IMR-90 (cell line): Measurements from ENCODE around the gene CNP. TPM values are rescaled to one million over a fixed set of nuclear protein-coding genes. Genes with fewer than 3 reads are reported as not detected.

Experiments
- ATAC-seq: fragments of 200-7000 bp; cut with Tn5 transposase; 2 replicates; pipeline ENCODE4 v1.9.1; 2020; ENCODE audit warnings: low read depth, mild to moderate bottlenecking, moderate library complexity
- BruUV-seq: library from RNA; stranded (reverse); fragments of 400-500 nt; replicated peaks from 2 replicates; lab custom pipeline; 2021; lab: Mats Ljungman, UMichigan
- CTCF ChIA-PET: fragments of 300-600 bp; formaldehyde crosslinking; extraction: SDS; loops from one replicate; lab custom pipeline; 2021; ENCODE audit warnings: antibody characterized with exemption; lab: Yijun Ruan, JAX
- POLR2A ChIA-PET: fragments of 300-600 bp; sonication (Branson Sonifier 250); formaldehyde crosslinking; loops from one replicate; lab custom pipeline; 2022; ENCODE audit warnings: antibody characterized with exemption; ENCODE audit not compliant: unreplicated experiment; lab: Charles Lee
- DNase-seq: peaks from one replicate; pipeline ENCODE4 v3.0.0; 2013
- H2AFZ ChIP-seq: replicated peaks from 2 replicates; pipeline ENCODE3; 2013; ENCODE audit warnings: low read length, mild to moderate bottlenecking; ENCODE audit not compliant: poor library complexity
- H2AK5ac ChIP-seq: 2 replicates; pipeline ENCODE4 v1.6.1; 2013; ENCODE audit warnings: low read depth, low read length, inconsistent platforms
- H2AK9ac ChIP-seq: replicated peaks from 2 replicates; pipeline ENCODE3; 2013; ENCODE audit warnings: mild to moderate bottlenecking, low read depth, low read length, moderate library complexity; ENCODE audit not compliant: poor library complexity
- H2BK120ac ChIP-seq: 2 replicates; pipeline ENCODE4 v1.6.1; 2013; ENCODE audit warnings: low read depth, low read length, inconsistent platforms
- H2BK15ac ChIP-seq: 3 replicates; pipeline ENCODE4 v1.6.1; 2013; ENCODE audit warnings: low read depth, low read length, inconsistent platforms
- H2BK20ac ChIP-seq: 2 replicates; pipeline ENCODE4 v1.6.1; 2013; ENCODE audit warnings: low read depth, mild to moderate bottlenecking, inconsistent platforms, low read length, moderate library complexity
- H2BK5ac ChIP-seq: 2 replicates; pipeline ENCODE4 v1.6.1; 2013; ENCODE audit warnings: mild to moderate bottlenecking, low read depth, low read length, inconsistent platforms; ENCODE audit not compliant: poor library complexity, severe bottlenecking
- H3K14ac ChIP-seq: replicated peaks from 2 replicates; pipeline ENCODE4 v1.6.1; 2013; ENCODE audit warnings: low read depth, low read length, inconsistent platforms
- H3K18ac ChIP-seq: 2 replicates; pipeline ENCODE4 v1.6.1; 2013; ENCODE audit warnings: low read depth, low read length, control low read depth
- H3K23ac ChIP-seq: 2 replicates; pipeline ENCODE4 v1.6.1; 2013; ENCODE audit warnings: low read depth, low read length, inconsistent platforms
- H3K27ac ChIP-seq: 2 replicates; pipeline ENCODE4 v1.5.1; 2013; ENCODE audit warnings: mild to moderate bottlenecking, control low read depth, low read length; ENCODE audit not compliant: insufficient read depth
- H3K27me3 ChIP-seq: 2 replicates; pipeline ENCODE4 v1.6.1; 2013; ENCODE audit warnings: low read length; ENCODE audit not compliant: control insufficient read depth, insufficient read depth
- H3K36me3 ChIP-seq: 2 replicates; pipeline ENCODE4 v1.6.1; 2013; ENCODE audit warnings: low read length, mixed read lengths; ENCODE audit not compliant: control insufficient read depth, insufficient read depth
- H3K4ac ChIP-seq: 2 replicates; pipeline ENCODE4 v1.6.1; 2013; ENCODE audit warnings: low read depth, low read length, inconsistent platforms
- H3K4me1 ChIP-seq: 2 replicates; pipeline ENCODE4 v1.6.1; 2013; ENCODE audit warnings: low read length, mixed read lengths; ENCODE audit not compliant: control insufficient read depth, insufficient read depth
- H3K4me2 ChIP-seq: 2 replicates; pipeline ENCODE4 v1.6.1; 2013; ENCODE audit warnings: low read depth, mild to moderate bottlenecking, control low read depth, low read length, moderate library complexity
- H3K4me3 ChIP-seq: 2 replicates; pipeline ENCODE4 v1.5.1; 2013; ENCODE audit warnings: low read depth, mild to moderate bottlenecking, control low read depth, low read length, moderate library complexity; ENCODE audit not compliant: insufficient read depth
- H3K56ac ChIP-seq: 2 replicates; pipeline ENCODE4 v1.6.1; 2013; ENCODE audit warnings: low read length, inconsistent platforms; ENCODE audit not compliant: insufficient read depth; ENCODE audit errors: extremely low read depth
- H3K79me1 ChIP-seq, 2 experiments: 2 replicates each; pipeline ENCODE4 v1.6.1; 2013; ENCODE audit warnings: low read length in 2 of 2, inconsistent platforms in 1 of 2, low read depth in 1 of 2
- H3K9ac ChIP-seq: 2 replicates; pipeline ENCODE4 v1.6.1; 2013; ENCODE audit warnings: low read depth, low read length, control low read depth
- H3K9me1 ChIP-seq: 2 replicates; pipeline ENCODE4 v1.6.1; 2013; ENCODE audit warnings: low read length, inconsistent platforms; ENCODE audit not compliant: insufficient read depth
- H3K9me3 ChIP-seq: 2 replicates; pipeline ENCODE4 v1.6.1; 2013; ENCODE audit warnings: low read length; ENCODE audit not compliant: control insufficient read depth, insufficient read depth
- H4K20me1 ChIP-seq: 2 replicates; pipeline ENCODE4 v1.6.1; 2013; ENCODE audit warnings: low read length, inconsistent platforms; ENCODE audit not compliant: insufficient read depth
- H4K5ac ChIP-seq: 2 replicates; pipeline ENCODE4 v1.6.1; 2013; ENCODE audit warnings: mild to moderate bottlenecking, low read depth, low read length, control low read depth
- H4K8ac ChIP-seq, 2 experiments: 2 replicates each; pipeline ENCODE4 v1.6.1; 2013; ENCODE audit warnings: low read depth in 2 of 2, low read length in 2 of 2, control low read depth in 1 of 2, inconsistent platforms in 1 of 2
- H4K91ac ChIP-seq: 2 replicates; pipeline ENCODE4 v1.6.1; 2013; ENCODE audit warnings: low read depth, low read length, inconsistent platforms; ENCODE audit not compliant: insufficient read depth
- BHLHE40 ChIP-seq: fragments of 150-350 bp; IDR thresholded peaks from 2 replicates; pipeline ENCODE4 v1.6.1; 2016; ENCODE audit warnings: mild to moderate bottlenecking, low read depth, low read length
- CEBPB ChIP-seq: IDR thresholded peaks from 2 replicates; pipeline ENCODE4 v1.6.1; 2012; ENCODE audit warnings: low read depth, low read length, improper control_type of control experiment
- CHD1 ChIP-seq: IDR thresholded peaks from 2 replicates; pipeline ENCODE4 v1.6.1; 2012; ENCODE audit warnings: low read depth, low read length, improper control_type of control experiment
- FOS ChIP-seq: fragments of 150-350 bp; IDR thresholded peaks from 2 replicates; pipeline ENCODE4 v1.6.1; 2016; ENCODE audit warnings: low read depth, low read length
- MAFK ChIP-seq: IDR thresholded peaks from 2 replicates; pipeline ENCODE4 v1.6.1; 2012; ENCODE audit warnings: low read depth, low read length, improper control_type of control experiment
- MAZ ChIP-seq: IDR thresholded peaks from 2 replicates; pipeline ENCODE4 v1.6.1; 2012; ENCODE audit warnings: low read depth, mild to moderate bottlenecking, low read length, improper control_type of control experiment, moderate library complexity, borderline replicate concordance
- MXI1 ChIP-seq: IDR thresholded peaks from 2 replicates; pipeline ENCODE4 v1.6.1; 2012; ENCODE audit warnings: low read depth, mild to moderate bottlenecking, low read length, moderate library complexity, borderline replicate concordance
- NFE2L2 ChIP-seq: fragments of 150-350 bp; IDR thresholded peaks from 2 replicates; pipeline ENCODE4 v1.6.1; 2016; ENCODE audit warnings: low read depth, mild to moderate bottlenecking, low read length
- POLR2A ChIP-seq: IDR thresholded peaks from 2 replicates; pipeline ENCODE4 v1.6.1; 2012; ENCODE audit warnings: mild to moderate bottlenecking, low read depth, low read length
- RAD21 ChIP-seq: IDR thresholded peaks from 2 replicates; pipeline ENCODE4 v1.6.1; 2012; ENCODE audit warnings: low read length, improper control_type of control experiment
- RCOR1 ChIP-seq: IDR thresholded peaks from 2 replicates; pipeline ENCODE4 v1.6.1; 2012; ENCODE audit warnings: mild to moderate bottlenecking, low read length, improper control_type of control experiment; ENCODE audit not compliant: insufficient replicate concordance
- RFX5 ChIP-seq: IDR thresholded peaks from 2 replicates; pipeline ENCODE4 v1.8.0; 2012; ENCODE audit warnings: low read depth, mild to moderate bottlenecking, low read length, moderate library complexity
- SMC3 ChIP-seq: fragments of 150-350 bp; IDR thresholded peaks from 2 replicates; pipeline ENCODE4 v1.6.1; 2016; ENCODE audit warnings: low read depth, mild to moderate bottlenecking, antibody characterized with exemption, low read length, moderate library complexity
- WGBS, 2 experiments: methylation state at CpG; one replicate each; pipeline versions ENCODE4 v1.1.5 to v1.1.7; 2013; ENCODE audit warnings: missing lambda C conversion rate in 2 of 2; ENCODE audit not compliant: insufficient read length in 1 of 2; ENCODE audit errors: extremely low coverage in 2 of 2; 5-methylcytosine and 5-hydroxymethylcytosine counted together
- dilution Hi-C: fragments of 300-500 bp; cut with HindIII; formaldehyde crosslinking; loops from one replicate; pipeline ENCODE4 v1.14.3; 2018; ENCODE audit warnings: low sequenced_read_pairs; ENCODE audit not compliant: unreplicated experiment
- in situ Hi-C: fragments of 300-500 bp; cut with MboI; formaldehyde crosslinking; loops from 3 replicates; pipeline ENCODE4 v1.14.3; 2019; ENCODE audit warnings: low sequenced_read_pairs, inconsistent platforms, mixed read lengths
- intact Hi-C: fragments of 100-400 bp; cut with micrococcal nuclease; formaldehyde crosslinking; loops from 2 replicates; pipeline ENCODE4 v1.10.0; 2022
- polyA plus RNA-seq, 3 experiments: library from polyadenylated mRNA; depleted of rRNA; stranded (reverse); fragments of >200 nt; gene quantifications; 2 replicates each; pipeline ENCODE4 v1.2.3, GENCODE V29; 2012; ENCODE audit warnings: low replicate concordance in 1 of 3
- total RNA-seq: library from RNA; depleted of rRNA; stranded (reverse); fragments of >200 nt; gene quantifications from 2 replicates; pipeline ENCODE4 v1.2.3, GENCODE V29; 2012
- TF ChIP-seq, protein P1 (sequence below): fragments of 150-350 bp; IDR thresholded peaks from 2 replicates; pipeline ENCODE4 v1.6.1; 2017; ENCODE audit warnings: mild to moderate bottlenecking, antibody characterized with exemption, low read length, low read depth
- TF ChIP-seq, protein P2 (sequence below): fragments of 150-350 bp; IDR thresholded peaks from 2 replicates; pipeline ENCODE4 v1.6.1; 2016; ENCODE audit warnings: low read depth, mild to moderate bottlenecking, low read length, moderate library complexity, borderline replicate concordance

The CNP gene
- total and polyA plus RNA-seq, 2 of the 4 experiments (the other 2 are of a cell fraction) = 45.5 to 46.4 TPM

DNA sequence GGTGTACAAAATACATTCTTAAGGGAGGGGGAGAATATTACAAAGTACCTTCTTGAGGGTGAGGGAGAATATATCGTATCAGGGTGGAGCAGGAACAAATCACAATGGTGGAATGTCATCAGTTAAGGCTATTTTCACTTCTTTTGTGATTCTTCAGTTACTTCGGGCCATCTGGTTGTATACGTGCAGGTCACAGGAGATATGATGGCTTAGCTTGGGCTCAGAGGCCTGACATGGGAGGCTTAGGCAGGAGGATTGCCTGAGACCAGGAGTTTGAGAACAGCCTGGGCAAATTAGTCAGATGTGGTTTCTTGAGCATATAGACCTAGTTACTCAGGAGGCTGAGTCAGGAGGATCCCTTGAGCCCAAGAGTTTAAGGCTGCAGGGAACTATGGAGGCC lies 23.1 kb upstream of the CNP start:
- Histone ChIP-seq H4K5ac (no peak overlapping the region), H3K14ac (no peak overlapping the region), H3K56ac (no peak overlapping the region), H3K79me1 (no peaks in the 10 kb centered on the region), H3K4me2 (no peak overlapping the region), H2BK120ac (no peak overlapping the region), H2BK5ac (no peak overlapping the region), H4K8ac (no peak overlapping the region), H3K9ac (no peak overlapping the region), H3K23ac (no peak overlapping the region), H2AK5ac (no peak overlapping the region), H2BK20ac (no peak overlapping the region), H4K20me1 (no peaks in the 10 kb centered on the region), H3K18ac (no peak overlapping the region), H2BK15ac (no peak overlapping the region), H3K4me1 (no peaks in the 10 kb centered on the region), H4K91ac (no peak overlapping the region), H3K27me3 (no peaks in the 10 kb centered on the region), H3K4ac (no peak overlapping the region), H3K9me1 (no peaks in the 10 kb centered on the region; the same call in 1 of the 2 replicates), H3K4me3 (no peak overlapping the region), H3K9me3 (no peaks in the 10 kb centered on the region), H2AK9ac (no peak overlapping the region), H3K27ac (no peak overlapping the region), H3K36me3 (no peaks in the 10 kb centered on the region), H2AFZ (no peak overlapping the region)
- POLR2A ChIA-PET = no interaction called here
- in situ Hi-C loops = no loop called here
- WGBS, 2 experiments = 100% methylated on average over 2 of the region's 3 CpGs; no CpG with 5 or more reads in 1 of the 2 experiments
- ATAC-seq = no peak
- dilution Hi-C loops = no loop called here
- CTCF ChIA-PET = no interaction called here
- no peak for DNase-seq
- TF ChIP-seq FOS (no peak), SMC3 (no peak), POLR2A (no peak), RAD21 (no peak), BHLHE40 (no peak), MXI1 (no peak), NFE2L2 (no peak), CEBPB (no peak), MAFK (no peak), RCOR1 (no peak), RFX5 (no peak), MAZ (no peak), CHD1 (no peak)
- TF ChIP-seq, protein P1, sequence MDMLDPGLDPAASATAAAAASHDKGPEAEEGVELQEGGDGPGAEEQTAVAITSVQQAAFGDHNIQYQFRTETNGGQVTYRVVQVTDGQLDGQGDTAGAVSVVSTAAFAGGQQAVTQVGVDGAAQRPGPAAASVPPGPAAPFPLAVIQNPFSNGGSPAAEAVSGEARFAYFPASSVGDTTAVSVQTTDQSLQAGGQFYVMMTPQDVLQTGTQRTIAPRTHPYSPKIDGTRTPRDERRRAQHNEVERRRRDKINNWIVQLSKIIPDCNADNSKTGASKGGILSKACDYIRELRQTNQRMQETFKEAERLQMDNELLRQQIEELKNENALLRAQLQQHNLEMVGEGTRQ = no peak
- TF ChIP-seq, protein P2, sequence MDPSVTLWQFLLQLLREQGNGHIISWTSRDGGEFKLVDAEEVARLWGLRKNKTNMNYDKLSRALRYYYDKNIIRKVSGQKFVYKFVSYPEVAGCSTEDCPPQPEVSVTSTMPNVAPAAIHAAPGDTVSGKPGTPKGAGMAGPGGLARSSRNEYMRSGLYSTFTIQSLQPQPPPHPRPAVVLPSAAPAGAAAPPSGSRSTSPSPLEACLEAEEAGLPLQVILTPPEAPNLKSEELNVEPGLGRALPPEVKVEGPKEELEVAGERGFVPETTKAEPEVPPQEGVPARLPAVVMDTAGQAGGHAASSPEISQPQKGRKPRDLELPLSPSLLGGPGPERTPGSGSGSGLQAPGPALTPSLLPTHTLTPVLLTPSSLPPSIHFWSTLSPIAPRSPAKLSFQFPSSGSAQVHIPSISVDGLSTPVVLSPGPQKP = no peak
- intact Hi-C loops = no loop called here
- BruUV-seq = no TSS peak
